ENCODE data around the gene LPCAT1. TPM values are rescaled to one million over a fixed set of nuclear protein-coding genes. Genes with fewer than 3 reads are reported as not detected.
A peak's percentile ranks its signal among the peaks of the same experiment; 100 is the strongest.
"Not testable (repeated sequence)": the region's sequence is repeated elsewhere in the genome, so short reads cannot be mapped to it uniquely, and the experiment has no call there.

LPCAT1 gene
- 10 to 100 TPM; 60.8 to 68.3 TPM for total RNA-seq

- POLR2A ChIA-PET: interaction anchor here (1.7 kb wide), 1 partner anchor 12 kb away, joined by 12 read pairs; no protein-coding TSS in a partner anchor
- CTCF ChIA-PET: interaction anchor here (1.5 kb wide), 1 partner anchor 9 kb away, joined by 4 read pairs; no protein-coding TSS in a partner anchor
These were observed at the start of gene LPCAT1 for GRCh38 chr5:1523793-1524480. Gene LPCAT1, minus strand, starts transcription at chr5:1523960. Its CDS starts 116 bp downstream, at chr5:1523844.

GRCh38 chr5:1571875-1572274 is 48.1 kb upstream of the LPCAT1 start:
- H3K9me3 Mint-ChIP-seq (ENCODE audit: insufficient read depth); CTCF ChIA-PET; POLR2A ChIA-PET; H3K27me3 Mint-ChIP-seq (ENCODE audit: low read depth); H3K27ac Mint-ChIP-seq; DNase-seq; H3K4me3 Mint-ChIP-seq; H3K4me1 Mint-ChIP-seq (ENCODE audit: low read depth); ATAC-seq: not testable (repeated sequence)
- H3K36me3 Mint-ChIP-seq (ENCODE audit: low read depth): peaks cover 14% of the 10 kb centered on the region

More at GRCh38 chr5:1523793-1524480, at the start of gene LPCAT1:
- Mint-ChIP-seq H3K27ac (peak within 1 kb of the TSS; percentile 81), H3K9me3 (ENCODE audit: insufficient read depth) (no peaks in the 10 kb centered on the region), H3K27me3 (ENCODE audit: low read depth) (no peaks in the 10 kb centered on the region), H3K4me3 (peak within 1 kb of the TSS; percentile 87), H3K4me1 (ENCODE audit: low read depth) (peaks cover 21% of the 10 kb centered on the region), H3K36me3 (ENCODE audit: low read depth) (peaks cover 22% of the 10 kb centered on the region)
- DNase-seq: peak; percentile 78
- ATAC-seq: peak; percentile 91

- no peak for ATAC-seq
- ChIA-PET POLR2A (no interaction called here), CTCF (no interaction called here)
- Mint-ChIP-seq H3K9me3 (ENCODE audit: insufficient read depth) (peaks cover 8% of the 10 kb centered on the region), H3K27me3 (ENCODE audit: low read depth) (no peaks in the 10 kb centered on the region), H3K4me1 (ENCODE audit: low read depth) (no peaks in the 10 kb centered on the region), H3K36me3 (ENCODE audit: low read depth) (peaks cover 14% of the 10 kb centered on the region), H3K27ac (no peak overlapping the region), H3K4me3 (no peak overlapping the region)
- no peak for DNase-seq
These were observed 47.2 kb upstream of the LPCAT1 start for GRCh38 chr5:1570975-1571374.

- no peaks in the 10 kb centered on the region for H3K27me3 Mint-ChIP-seq (ENCODE audit: low read depth)
- peaks cover 8% of the 10 kb centered on the region for H3K9me3 Mint-ChIP-seq (ENCODE audit: insufficient read depth)
- H3K4me1 Mint-ChIP-seq (ENCODE audit: low read depth): no peaks in the 10 kb centered on the region
- CTCF ChIA-PET: no interaction called here
- POLR2A ChIA-PET: no interaction called here
- H3K36me3 Mint-ChIP-seq (ENCODE audit: low read depth): peaks cover 12% of the 10 kb centered on the region
- no peak for DNase-seq
- H3K4me3 Mint-ChIP-seq: no peak overlapping the region
- H3K27ac Mint-ChIP-seq: no peak overlapping the region
- ATAC-seq: no peak
These were observed 44.6 kb upstream of the LPCAT1 start for GRCh38 chr5:1568201-1568979.

GRCh38 chr5:1567527-1568200 is 43.9 kb upstream of the LPCAT1 start:
- CTCF ChIA-PET; POLR2A ChIA-PET; DNase-seq; H3K4me3 Mint-ChIP-seq; H3K4me1 Mint-ChIP-seq (ENCODE audit: low read depth); ATAC-seq; H3K9me3 Mint-ChIP-seq (ENCODE audit: insufficient read depth); H3K27me3 Mint-ChIP-seq (ENCODE audit: low read depth); H3K27ac Mint-ChIP-seq: not testable (repeated sequence)
- H3K36me3 Mint-ChIP-seq (ENCODE audit: low read depth): peaks cover 12% of the 10 kb centered on the region

- Mint-ChIP-seq H3K36me3 (ENCODE audit: low read depth) (peaks cover 10% of the 10 kb centered on the region), H3K4me3 (no peak overlapping the region), H3K27me3 (ENCODE audit: low read depth) (peaks cover 7% of the 10 kb centered on the region), H3K27ac (no peak overlapping the region), H3K9me3 (ENCODE audit: insufficient read depth) (peaks cover 8% of the 10 kb centered on the region), H3K4me1 (ENCODE audit: low read depth) (no peaks in the 10 kb centered on the region)
- ChIA-PET CTCF (no interaction called here), POLR2A (no interaction called here)
- ATAC-seq (no peak), DNase-seq (no peak)
These were observed 42.3 kb upstream of the LPCAT1 start for GRCh38 chr5:1565737-1566734.

GRCh38 chr5:1564824-1565736 is 41.3 kb upstream of the LPCAT1 start:
- Mint-ChIP-seq H3K9me3 (ENCODE audit: insufficient read depth) (no peaks in the 10 kb centered on the region), H3K4me3 (no peak overlapping the region), H3K36me3 (ENCODE audit: low read depth) (peaks cover under 1% of the 10 kb centered on the region), H3K27ac (no peak overlapping the region), H3K4me1 (ENCODE audit: low read depth) (no peaks in the 10 kb centered on the region), H3K27me3 (ENCODE audit: low read depth) (peaks cover 8% of the 10 kb centered on the region)
- ATAC-seq: no peak
- no peak for DNase-seq
- POLR2A ChIA-PET: no interaction called here
- CTCF ChIA-PET: no interaction called here

GRCh38 chr5:1564182-1564748 is 40.5 kb upstream of the LPCAT1 start:
- H3K9me3 Mint-ChIP-seq (ENCODE audit: insufficient read depth): no peaks in the 10 kb centered on the region
- H3K27me3 Mint-ChIP-seq (ENCODE audit: low read depth): peaks cover 11% of the 10 kb centered on the region
- POLR2A ChIA-PET: no interaction called here
- CTCF ChIA-PET: no interaction called here
- no peak overlapping the region for H3K4me3 Mint-ChIP-seq
- DNase-seq (no peak), ATAC-seq (no peak)
- no peak overlapping the region for H3K27ac Mint-ChIP-seq
- no peaks in the 10 kb centered on the region for H3K4me1 Mint-ChIP-seq (ENCODE audit: low read depth)
- H3K36me3 Mint-ChIP-seq (ENCODE audit: low read depth): no peaks in the 10 kb centered on the region

GRCh38 chr5:1563617-1564181 is 39.9 kb upstream of the LPCAT1 start:
- H3K9me3 Mint-ChIP-seq (ENCODE audit: insufficient read depth): no peaks in the 10 kb centered on the region
- ChIA-PET POLR2A (no interaction called here), CTCF (no interaction called here)
- H3K4me1 Mint-ChIP-seq (ENCODE audit: low read depth): peaks cover 4% of the 10 kb centered on the region
- H3K36me3 Mint-ChIP-seq (ENCODE audit: low read depth): no peaks in the 10 kb centered on the region
- peaks cover 11% of the 10 kb centered on the region for H3K27me3 Mint-ChIP-seq (ENCODE audit: low read depth)
- no peak overlapping the region for H3K4me3 Mint-ChIP-seq
- DNase-seq (no peak), ATAC-seq (no peak)
- H3K27ac Mint-ChIP-seq: no peak overlapping the region

- no peak for ATAC-seq
- no peaks in the 10 kb centered on the region for H3K36me3 Mint-ChIP-seq (ENCODE audit: low read depth)
- H3K9me3 Mint-ChIP-seq (ENCODE audit: insufficient read depth): no peaks in the 10 kb centered on the region
- ChIA-PET POLR2A (no interaction called here), CTCF (no interaction called here)
- peaks cover 11% of the 10 kb centered on the region for H3K27me3 Mint-ChIP-seq (ENCODE audit: low read depth)
- no peak overlapping the region for H3K4me3 Mint-ChIP-seq
- H3K27ac Mint-ChIP-seq: no peak overlapping the region
- DNase-seq: no peak
- H3K4me1 Mint-ChIP-seq (ENCODE audit: low read depth): peaks cover 4% of the 10 kb centered on the region
These were observed 39.3 kb upstream of the LPCAT1 start for GRCh38 chr5:1563051-1563461.
